ENCODE data around the gene MLIP.
"Not testable (repeated sequence)": the region's sequence is repeated elsewhere in the genome, so short reads cannot be mapped to it uniquely, and the experiment has no call there.

The MLIP gene

DNA sequence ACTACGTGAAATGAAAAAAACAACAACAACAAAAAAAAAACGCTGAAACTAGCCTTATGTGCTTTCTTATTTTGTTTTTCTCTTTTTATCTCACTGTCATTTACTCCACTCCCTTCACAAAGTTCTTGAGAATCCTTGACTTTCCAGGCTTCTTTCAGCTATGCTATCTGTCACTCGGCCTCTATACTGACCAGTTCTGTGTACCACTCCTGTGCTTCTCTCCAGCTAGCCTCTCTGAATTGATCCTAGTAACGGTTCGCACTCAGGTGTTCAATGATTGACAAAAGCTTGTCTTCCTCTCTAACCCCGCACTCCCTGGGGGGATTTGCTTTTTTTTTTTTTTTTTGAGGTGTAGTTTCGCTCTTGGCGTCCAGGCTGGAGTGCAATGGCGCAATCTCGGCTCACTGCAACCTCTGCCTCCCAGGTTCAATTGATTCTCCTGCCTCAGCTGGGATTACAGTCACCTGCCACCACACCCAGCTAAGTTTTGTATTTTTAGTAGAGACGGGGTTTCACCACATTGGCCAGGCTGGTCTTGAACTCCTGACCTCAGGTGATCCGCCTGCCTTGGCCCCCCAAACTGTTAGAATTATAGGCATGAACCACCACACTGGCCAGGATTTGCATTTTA, 31.8 kb downstream of the MLIP start:
- no peak for DNase-seq (ENCODE audit: low read depth in 3 of 3, low spot score in 1 of 3)

DNA sequence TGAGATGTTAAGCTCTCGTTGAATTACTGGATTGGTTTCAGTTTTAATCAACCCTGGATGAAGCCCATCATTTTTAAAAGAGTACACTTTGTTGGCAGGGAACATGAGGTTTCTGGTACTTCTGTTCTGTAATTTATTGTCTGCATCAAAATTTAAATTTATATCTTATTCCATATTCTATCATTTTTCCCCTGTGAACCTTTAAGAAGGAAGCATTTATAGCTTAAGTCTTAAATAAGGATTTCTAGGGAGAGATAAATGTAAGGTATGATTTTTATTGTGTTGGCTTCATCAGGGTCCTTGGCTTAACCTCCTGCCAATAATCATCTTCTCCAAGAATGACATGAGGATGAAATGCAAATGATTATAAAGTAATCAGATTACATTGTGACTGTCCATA, 40.6 kb downstream of the MLIP start:
- no peak for DNase-seq (ENCODE audit: low read depth in 3 of 3, low spot score in 1 of 3)

DNA sequence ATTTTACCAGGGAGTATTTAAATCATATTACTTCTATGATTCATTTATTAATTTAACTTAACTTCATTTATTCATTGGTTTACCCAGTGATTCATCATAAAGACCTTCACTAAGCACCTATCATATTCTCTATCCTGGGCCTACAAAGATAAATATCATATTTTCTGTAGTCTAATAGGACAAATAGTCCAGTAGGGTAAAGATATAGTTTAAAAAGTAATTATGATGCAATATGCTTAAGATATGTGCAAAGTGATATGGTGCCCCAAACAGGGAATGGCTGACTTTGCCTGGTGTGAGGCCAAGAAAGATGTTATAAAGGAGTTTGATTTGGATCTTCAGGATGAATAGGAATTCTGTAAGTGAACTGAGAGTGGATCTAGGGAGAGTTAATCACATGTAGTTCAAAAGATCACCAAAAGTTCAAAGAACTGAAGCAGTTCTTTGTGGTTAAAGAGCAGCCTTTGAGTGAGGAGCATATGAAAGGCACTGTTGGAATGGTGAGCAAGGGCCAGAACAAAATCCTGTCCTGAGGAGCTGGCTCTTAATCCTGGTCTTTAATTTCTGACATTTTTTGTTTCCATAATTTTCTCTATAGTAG, 45.5 kb downstream of the MLIP start:
- DNase-seq (ENCODE audit: low read depth in 3 of 3, low spot score in 1 of 3) = no peak

DNA sequence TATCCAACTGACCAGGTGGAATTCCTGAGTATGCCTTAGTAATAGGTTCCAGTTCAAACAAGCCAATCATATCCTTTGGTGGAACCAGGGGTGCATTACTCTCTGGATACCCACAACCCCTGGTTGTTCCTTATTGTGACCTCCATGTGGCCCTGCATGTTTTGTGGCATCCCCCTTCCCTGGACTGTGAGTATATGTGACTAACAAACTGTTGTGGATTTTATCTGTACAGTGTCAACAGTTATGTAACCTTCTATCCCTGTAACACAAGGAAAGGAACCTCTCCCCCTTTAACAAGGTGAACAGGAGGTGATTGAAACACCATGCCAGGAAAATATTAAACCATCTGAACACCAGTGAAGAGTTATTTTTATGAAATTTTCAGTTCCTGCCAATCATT, 46.2 kb downstream of the MLIP start:
- no peak for DNase-seq (ENCODE audit: low read depth in 3 of 3, low spot score in 1 of 3)

DNA sequence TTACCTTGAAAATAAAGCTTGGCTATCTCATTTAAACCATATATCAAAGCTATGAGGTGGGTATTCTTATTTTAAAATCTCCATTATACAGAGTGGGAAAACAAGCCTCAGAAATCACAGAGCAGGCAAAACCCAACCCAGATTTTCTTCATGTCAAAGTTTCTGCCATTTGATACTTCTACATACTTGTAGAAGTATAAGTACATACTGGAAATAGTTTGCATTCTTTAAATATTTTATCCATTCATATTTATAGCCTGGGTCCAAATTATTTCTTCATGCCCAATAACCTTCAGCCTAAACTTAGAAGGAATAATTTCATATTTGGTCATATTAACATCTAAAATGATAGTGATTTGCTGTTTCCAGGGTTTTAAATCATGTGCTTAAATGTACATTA, 61.8 kb downstream of the MLIP start:
- no peak for DNase-seq (ENCODE audit: low read depth in 3 of 3, low spot score in 1 of 3)

DNA sequence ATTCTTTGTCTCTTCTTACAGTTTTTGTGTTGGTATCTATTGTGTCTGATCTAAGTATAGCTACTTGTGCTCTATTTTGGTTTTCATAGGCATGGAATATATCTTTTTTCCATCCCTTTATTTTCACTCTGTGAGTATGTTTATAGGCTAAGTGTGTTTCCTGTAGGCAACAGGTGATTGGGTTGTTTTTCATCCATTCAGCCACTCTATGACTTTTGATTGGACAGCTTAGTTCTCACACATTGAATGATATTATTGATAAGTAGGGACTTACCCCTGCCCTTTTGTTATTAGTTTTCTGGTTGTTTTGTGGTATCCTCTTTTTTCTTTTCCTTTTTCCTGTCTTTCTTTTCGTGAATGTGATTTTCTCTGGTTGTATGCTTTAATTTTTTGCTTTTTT, 67.9 kb downstream of the MLIP start:
- DNase-seq (ENCODE audit: low read depth in 3 of 3, low spot score in 1 of 3) = no peak

DNA sequence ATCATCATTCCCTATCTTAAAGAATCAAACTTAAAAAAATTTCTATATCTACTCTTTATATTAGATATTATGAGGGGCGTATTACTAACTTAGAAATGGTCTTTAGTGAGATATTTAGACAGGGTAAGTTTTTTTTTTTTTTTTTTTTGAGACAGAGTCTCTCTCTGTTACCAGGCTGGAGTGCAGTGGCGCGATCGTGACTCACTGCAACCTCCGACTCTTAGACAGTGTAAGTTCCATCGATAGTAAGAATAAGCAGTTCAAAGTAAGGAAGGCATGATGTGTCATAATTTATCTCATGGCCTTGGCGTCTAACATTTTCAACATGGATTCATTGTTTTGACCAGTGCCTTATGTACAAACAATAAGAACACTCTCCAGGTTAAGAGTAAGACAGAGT, 72.4 kb downstream of the MLIP start:
- DNase-seq (ENCODE audit: low read depth in 3 of 3, low spot score in 1 of 3) = no peak

DNA sequence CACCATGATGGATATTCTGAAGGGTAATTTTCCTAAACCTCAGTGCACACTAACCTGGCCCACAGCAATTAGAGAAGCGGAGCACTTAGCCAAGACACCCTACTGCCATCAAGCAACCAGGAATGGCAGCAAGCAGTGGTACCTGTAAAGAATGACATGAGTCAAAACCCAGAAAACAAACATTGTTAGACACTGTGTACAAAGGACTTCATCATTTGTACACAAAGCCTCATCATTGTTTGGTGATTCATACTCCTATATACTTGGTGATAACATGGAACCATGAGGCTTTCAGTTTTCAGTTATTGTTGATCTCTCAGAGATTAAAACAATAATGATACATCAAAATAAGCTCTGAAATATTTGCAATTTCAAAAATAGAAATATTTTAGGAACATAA, 74.6 kb downstream of the MLIP start:
- DNase-seq (ENCODE audit: low read depth in 3 of 3, low spot score in 1 of 3) = no peak

DNA sequence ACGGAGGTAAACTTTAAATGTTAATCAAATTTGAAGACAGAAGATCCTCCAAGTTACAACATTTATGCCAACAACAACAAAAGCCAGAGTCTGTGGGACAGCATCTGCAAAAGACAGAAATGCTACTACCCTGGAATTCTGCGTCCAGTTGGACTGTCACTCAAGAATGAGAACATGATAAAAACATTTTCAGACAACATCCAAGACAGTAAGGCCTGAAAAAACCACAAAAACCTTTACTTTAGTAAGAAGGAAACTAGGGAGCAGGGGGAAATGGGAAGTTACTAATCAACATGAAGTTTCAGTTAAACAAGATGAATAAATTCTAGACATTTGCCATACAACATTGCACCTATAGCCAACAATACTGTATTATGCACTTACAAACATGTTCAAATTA, 77.6 kb downstream of the MLIP start:
- no peak for DNase-seq (ENCODE audit: low read depth in 3 of 3, low spot score in 1 of 3)

DNA sequence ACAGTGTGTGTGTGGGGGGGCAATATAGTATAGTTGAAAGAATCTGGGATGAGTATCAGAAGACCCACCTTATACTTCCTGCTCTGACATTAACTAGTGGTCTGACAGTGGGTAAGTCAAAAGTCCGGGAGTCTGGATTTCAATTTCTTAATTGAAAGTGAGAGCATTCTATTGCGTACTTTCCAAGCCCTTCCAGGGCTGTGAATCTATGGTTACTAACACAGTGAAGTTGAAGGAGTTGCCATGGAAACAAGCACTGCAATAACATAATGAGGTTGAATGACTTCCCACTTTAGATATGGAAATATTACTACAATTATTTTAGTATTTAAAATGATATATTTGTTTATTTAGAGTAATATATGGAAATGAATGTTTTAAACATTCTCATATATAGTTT, 80.2 kb downstream of the MLIP start:
- DNase-seq (ENCODE audit: low read depth in 3 of 3, low spot score in 1 of 3) = no peak

DNA sequence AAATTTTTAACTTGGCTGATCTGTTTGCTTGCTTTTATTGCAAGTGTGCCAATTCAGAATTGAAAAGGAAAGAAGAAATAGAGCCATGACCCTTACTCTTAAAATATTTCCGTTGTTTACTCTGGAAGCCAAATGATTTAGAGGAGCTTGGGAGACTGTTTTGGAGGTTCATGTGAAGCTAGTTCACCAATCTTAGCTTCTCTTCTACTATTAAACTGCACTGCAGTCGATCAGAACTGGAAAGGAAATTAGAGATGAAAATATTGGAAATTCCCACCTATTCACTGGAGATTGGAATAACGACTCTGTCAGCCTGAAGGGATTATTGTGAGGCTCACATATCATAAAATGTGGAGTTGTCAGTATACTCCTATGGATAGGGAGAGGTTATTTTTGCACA, 81.8 kb downstream of the MLIP start:
- no peak for DNase-seq (ENCODE audit: low read depth in 3 of 3, low spot score in 1 of 3)

DNA sequence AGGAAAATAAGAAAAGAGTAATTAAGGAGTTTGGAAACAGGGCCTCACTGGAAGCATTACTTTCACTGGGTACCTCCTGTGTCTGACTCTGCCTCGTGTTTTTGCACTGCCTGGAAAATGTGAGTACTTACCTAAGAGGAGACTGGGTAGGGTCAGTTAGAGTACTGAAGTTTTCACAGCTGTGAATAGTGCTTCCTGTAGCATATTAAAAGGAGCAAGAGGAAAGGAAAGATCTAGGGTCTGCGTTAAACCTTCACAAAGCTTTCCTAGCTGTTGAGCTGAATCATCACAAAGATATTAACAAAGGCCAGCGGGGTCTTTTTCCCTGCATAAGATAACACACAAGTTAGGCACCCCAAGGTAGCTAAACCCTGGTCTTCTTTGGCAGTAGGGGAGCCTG, 82.3 kb downstream of the MLIP start:
- no peak for DNase-seq (ENCODE audit: low read depth in 3 of 3, low spot score in 1 of 3)

DNA sequence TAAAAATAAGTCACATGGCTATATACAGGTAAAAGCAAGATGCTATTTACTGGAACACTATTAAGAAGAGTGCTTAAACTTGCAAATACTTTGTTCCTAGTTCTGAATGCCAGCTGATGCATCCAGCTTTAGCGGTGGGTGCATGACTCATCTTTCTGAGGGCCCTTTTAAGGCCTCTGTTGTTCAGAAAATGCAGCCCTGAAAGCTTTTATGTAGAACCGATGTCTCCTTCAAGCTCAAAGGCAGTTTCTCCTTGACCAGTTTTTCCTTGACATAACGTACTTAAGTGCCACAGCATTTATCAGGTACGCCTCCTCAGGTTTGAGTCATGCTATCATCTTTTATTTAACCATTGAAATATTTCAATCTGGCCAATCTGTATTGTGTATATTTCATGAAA, 82.8 kb downstream of the MLIP start:
- DNase-seq (ENCODE audit: low read depth in 3 of 3, low spot score in 1 of 3) = no peak

DNA sequence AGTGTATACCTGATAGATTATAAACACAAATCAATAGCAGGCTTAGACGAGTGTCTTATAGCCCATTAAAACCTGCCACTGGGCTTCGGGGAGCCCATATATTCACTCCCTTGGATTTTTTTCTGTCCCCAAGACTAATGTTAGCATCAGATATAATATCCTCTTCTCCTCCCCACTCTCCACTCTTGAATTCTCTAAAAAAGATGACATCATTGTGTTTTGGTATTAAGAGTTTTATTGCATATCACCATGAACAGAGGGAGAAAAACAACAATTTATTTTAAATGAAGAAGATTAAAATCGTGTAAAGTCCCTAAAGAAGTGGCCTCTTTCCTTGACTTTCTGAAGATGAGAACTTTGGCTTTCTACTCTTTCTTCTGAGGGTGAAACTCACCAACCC, 84.4 kb downstream of the MLIP start:
- no peak for DNase-seq (ENCODE audit: low read depth in 3 of 3, low spot score in 1 of 3)

DNA sequence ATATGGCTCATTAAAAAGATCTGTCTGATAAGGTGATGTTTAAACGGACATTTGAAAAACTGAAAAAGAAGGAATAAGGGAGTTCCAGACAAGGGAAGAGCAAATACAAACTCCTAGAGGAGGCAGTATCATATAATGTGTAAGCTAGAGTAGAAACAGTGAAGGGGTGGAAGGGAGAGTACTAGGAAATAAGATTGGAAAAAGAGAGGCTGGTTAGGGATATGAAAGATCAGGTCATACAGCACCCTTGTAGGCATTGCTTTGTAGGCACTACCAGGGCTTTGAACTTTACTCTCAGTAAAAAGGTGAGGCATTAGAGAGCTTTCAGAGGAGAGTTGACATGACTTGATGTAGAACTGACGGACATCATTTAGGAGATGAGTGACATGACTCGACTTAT, 85.7 kb downstream of the MLIP start:
- DNase-seq (ENCODE audit: low read depth in 3 of 3, low spot score in 1 of 3) = no peak

DNA sequence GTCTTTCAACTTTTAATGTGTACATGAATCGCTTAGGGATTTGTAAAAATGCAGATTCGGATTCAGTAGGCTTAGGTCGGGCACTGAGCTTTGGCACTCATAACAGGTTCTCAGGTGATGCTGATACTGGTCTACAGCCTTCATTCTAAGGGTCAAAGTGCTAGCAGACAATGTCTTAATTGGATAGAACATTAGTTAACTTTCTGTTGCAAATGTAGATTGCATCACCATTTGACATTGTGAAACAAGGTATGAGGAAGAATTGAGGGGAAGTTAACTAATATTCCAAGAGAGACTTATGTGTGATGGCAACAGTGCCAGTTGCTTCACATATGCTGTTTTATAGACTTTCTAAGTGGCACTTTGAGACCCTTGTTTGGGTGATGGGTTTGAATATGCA, 86.9 kb downstream of the MLIP start:
- DNase-seq (ENCODE audit: low read depth in 3 of 3, low spot score in 1 of 3) = no peak

DNA sequence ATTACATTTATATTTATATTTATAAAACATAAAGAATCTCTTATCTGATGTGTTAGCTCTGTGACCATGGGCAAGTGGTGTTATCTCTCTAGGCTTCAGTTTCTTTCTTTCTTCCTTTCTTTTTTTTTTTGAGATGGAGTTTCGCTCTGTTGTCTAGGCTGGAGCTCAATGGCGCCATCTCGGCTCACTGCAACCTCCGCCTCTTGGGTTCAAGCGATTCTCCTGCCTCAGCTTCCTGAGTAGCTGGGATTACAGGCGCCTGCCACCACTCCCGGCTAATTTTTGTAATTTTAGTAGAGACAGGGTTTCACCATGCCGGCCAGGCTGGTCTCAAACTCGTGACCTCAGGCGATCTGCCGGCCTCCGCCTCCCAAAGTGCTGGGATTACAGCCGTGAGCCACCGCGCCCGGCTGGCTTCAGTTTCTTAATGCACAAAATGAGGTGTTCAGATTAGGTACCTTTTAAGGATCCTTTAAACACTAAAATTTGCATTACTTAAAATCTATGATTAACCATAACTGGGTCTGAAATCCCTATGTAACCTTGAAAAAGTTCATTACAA, 92.3 kb downstream of the MLIP start:
- DNase-seq (ENCODE audit: low read depth in 3 of 3, low spot score in 1 of 3) = not testable (repeated sequence)

DNA sequence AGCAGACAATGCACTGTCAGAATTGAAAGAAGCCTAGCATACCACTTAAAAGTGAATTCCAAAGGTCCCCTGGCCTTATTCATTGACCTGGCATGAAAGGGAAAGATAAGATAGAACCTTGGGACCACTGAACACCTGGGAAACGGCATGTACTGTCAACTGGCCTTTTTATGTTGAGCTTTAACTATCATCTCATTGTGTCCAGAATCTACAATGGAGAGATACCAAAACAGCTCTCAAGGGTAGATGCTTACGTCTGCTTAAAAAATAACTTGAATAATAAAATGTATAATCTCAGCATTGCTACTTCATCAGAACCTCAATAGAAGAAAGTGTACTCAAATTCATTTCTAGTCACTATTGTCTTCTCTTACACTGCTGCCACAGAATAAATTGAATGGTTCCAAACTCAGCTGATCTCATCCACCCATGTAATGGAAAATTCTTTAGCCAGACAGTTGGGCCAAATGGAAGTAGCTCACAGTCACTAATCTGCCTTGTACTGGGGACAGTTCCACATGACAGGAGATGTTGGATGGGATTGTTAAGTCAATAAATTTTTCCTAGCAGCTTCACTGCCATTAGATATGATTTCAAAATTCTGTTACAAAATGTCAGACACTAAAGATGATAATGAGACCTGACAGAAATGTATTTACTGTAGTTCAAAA, 93.8 kb downstream of the MLIP start:
- DNase-seq (ENCODE audit: low read depth in 3 of 3, low spot score in 1 of 3) = no peak

DNA sequence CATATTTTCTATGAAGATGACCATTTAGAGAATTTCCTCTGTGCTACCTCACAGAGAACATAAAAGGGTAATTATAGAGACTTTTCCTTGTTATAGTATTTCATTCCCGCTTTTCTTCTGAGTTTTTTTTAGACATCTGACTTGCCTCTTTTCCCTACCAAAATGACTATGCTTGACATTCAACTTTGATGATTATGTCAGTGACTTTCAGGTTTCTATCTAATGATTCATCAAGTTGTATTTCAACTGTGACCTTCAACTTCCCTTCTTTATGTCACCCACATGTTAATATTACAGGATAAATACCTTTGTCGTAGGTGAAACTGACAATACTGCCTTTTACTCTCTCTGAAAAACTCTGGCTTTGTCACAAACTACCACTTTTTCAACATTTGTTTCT, 95.3 kb downstream of the MLIP start:
- DNase-seq (ENCODE audit: low read depth in 3 of 3, low spot score in 1 of 3) = no peak

DNA sequence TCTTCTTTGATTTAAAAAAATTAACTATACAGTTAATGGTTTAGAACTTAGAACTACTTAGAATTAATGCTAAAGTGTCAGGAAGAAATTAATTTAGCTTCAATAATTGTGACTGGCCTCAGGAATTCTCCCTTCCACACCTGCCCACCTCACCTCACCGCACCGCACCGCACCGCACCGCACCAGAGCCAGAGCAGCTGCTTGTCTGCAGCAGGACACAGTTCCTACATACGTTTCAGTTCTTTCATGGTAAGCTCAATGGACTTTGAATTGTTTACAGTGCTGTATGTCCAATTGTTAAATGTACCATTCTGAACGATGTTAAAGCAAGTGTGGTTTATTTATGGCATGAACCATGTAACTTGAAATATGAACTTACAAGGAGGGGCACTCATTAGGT, 98.7 kb downstream of the MLIP start:
- not testable (repeated sequence) for DNase-seq (ENCODE audit: low read depth in 3 of 3, low spot score in 1 of 3)

DNA sequence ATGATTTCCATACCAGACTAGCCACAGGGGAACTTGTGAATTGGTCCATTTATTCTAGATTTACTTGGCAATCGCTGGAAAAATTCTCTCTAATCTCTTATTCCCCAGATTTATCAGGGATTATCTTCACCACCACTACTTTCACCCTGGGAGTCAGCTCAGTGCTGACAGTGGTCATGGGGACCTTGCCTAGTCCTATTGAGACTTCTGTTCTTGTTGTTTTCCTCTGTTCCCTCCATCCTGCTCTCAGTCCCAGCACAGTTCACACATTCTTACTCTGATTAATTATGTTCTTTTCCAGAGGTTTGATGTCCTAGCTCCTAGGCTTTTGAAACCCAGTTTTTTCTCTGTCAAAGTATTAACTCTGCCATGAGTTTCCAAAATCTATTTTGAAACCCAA, 103.0 kb downstream of the MLIP start:
- no peak for DNase-seq (ENCODE audit: low read depth in 3 of 3, low spot score in 1 of 3)

DNA sequence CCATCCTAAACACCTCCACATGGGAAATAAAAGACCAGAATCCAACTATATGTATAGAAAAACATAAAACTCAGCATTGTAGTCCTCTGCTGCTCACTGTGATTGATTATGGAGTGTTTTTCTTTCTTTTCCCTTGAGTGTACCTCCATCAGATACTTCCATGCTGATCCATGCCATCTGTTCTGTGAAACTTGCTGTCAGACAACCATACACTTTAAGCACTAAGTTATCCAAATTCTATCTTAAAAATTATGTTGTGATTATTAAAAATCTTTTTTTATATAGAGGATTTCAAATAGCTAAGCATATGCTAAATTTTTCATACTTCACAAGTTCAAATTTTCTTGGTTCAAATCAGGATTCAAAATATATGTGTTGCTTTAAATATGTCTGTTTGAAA, 105.1 kb downstream of the MLIP start:
- DNase-seq (ENCODE audit: low read depth in 3 of 3, low spot score in 1 of 3) = no peak

DNA sequence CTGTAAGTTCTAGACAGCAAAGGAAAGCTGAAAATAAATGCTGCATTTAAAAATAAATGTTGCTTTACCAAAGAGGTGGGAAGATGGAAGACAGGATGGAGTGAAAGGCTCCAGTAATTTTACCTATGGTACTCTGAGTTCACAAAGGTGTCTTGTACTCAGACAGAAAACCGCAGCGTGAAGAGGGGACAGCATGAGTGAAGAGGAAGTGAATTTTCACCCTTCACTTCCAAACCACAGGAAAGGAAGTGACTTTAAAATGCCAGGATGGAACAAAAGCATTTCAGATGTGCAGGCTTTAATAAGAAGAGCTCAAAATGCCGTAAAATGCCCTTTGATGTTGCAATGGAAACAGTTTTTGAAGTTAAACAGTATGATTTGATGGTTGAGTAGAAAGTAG, 105.8 kb downstream of the MLIP start:
- no peak for DNase-seq (ENCODE audit: low read depth in 3 of 3, low spot score in 1 of 3)
